Osteoblast (primary cell): ENCODE measurements around the gene PRR5L. TPM values are rescaled to one million over a fixed set of nuclear protein-coding genes. Genes with fewer than 3 reads are reported as not detected.

Experiments
- DNase-seq: peaks from one replicate; pipeline ENCODE4 v3.0.0; 2011; ENCODE audit warnings: low spot score, mixed read lengths; ENCODE audit not compliant: insufficient read length; ENCODE audit errors: missing footprints
- H2AFZ ChIP-seq: 2 replicates; pipeline ENCODE4 v1.6.0; 2011; ENCODE audit warnings: mild to moderate bottlenecking, low read length
- H3K27ac ChIP-seq: 2 replicates; pipeline ENCODE4 v1.5.1; 2011; ENCODE audit warnings: mild to moderate bottlenecking, low read depth, low read length, moderate library complexity
- H3K27me3 ChIP-seq: 2 replicates; pipeline ENCODE4 v1.6.0; 2012; ENCODE audit warnings: mild to moderate bottlenecking, control low read depth, inconsistent platforms, low read length, moderate library complexity; ENCODE audit not compliant: insufficient read depth
- H3K36me3 ChIP-seq: 2 replicates; pipeline ENCODE4 v1.5.1; 2011; ENCODE audit warnings: mild to moderate bottlenecking, low read length, control low read depth, moderate library complexity; ENCODE audit not compliant: insufficient read depth
- H3K4me1 ChIP-seq: 2 replicates; pipeline ENCODE4 v1.5.1; 2011; ENCODE audit warnings: mild to moderate bottlenecking, low read length, control low read depth, moderate library complexity; ENCODE audit not compliant: insufficient read depth
- H3K4me2 ChIP-seq: 2 replicates; pipeline ENCODE4 v1.6.0; 2011; ENCODE audit warnings: mild to moderate bottlenecking, low read length; ENCODE audit not compliant: insufficient read depth
- H3K4me3 ChIP-seq: fragments of 200-600 bp; sonication (generic); 3 replicates; pipeline ENCODE4 v1.5.1; 2012; ENCODE audit warnings: mild to moderate bottlenecking, low read length, inconsistent platforms; ENCODE audit not compliant: insufficient read depth
- H3K79me2 ChIP-seq: 2 replicates; pipeline ENCODE4 v1.6.0; 2012; ENCODE audit warnings: mild to moderate bottlenecking, low read length, control low read depth, inconsistent platforms; ENCODE audit not compliant: insufficient read depth
- H3K9me3 ChIP-seq: 2 replicates; pipeline ENCODE4 v1.5.1; 2011; ENCODE audit warnings: low read depth, low read length, control low read depth
- H4K20me1 ChIP-seq: 2 replicates; pipeline ENCODE4 v1.6.0; 2012; ENCODE audit warnings: mild to moderate bottlenecking, low read length, control low read depth; ENCODE audit not compliant: insufficient read depth
- total RNA-seq: library from RNA; depleted of rRNA; stranded (reverse); fragments of >200 nt; gene quantifications from 2 replicates; pipeline ENCODE4 v1.2.3, GENCODE V29; 2012
- TF ChIP-seq, protein P1 (sequence below): IDR thresholded peaks from 2 replicates; pipeline ENCODE4 v1.5.1; 2011; ENCODE audit warnings: mild to moderate bottlenecking, low read depth, low read length, moderate library complexity; ENCODE audit errors: extremely low read depth

The PRR5L gene
- total RNA-seq, 1 donor: 9.8 TPM

DNA sequence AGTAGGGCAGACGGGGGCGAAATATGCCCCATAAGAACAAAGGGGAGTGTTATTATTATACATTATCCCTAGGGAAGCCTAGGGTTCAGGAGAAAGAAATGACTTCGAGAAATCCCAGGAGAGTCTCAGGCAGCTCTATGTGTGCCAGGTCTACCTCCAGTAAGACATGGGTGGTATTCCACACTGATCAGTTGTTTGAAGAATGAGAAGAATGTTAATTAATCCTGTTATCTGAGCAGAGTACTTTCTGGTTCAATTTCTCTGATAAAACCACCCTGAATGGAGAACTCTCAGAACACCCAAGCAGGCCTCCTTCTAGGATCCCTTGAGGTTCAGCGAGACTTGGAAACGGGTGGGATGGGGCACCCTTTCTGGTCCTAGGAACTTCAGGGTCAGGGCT, 46.2 kb downstream of the PRR5L start:
- H3K9me3 ChIP-seq: no peaks in the 10 kb centered on the region
- peaks cover 16% of the 10 kb centered on the region for H3K27me3 ChIP-seq
- no peak for DNase-seq
- no peak overlapping the region for H2AFZ ChIP-seq
- no peaks in the 10 kb centered on the region for H4K20me1 ChIP-seq
- H3K4me3 ChIP-seq: no peak overlapping the region
- no peak overlapping the region for H3K27ac ChIP-seq
- TF ChIP-seq, protein P1, sequence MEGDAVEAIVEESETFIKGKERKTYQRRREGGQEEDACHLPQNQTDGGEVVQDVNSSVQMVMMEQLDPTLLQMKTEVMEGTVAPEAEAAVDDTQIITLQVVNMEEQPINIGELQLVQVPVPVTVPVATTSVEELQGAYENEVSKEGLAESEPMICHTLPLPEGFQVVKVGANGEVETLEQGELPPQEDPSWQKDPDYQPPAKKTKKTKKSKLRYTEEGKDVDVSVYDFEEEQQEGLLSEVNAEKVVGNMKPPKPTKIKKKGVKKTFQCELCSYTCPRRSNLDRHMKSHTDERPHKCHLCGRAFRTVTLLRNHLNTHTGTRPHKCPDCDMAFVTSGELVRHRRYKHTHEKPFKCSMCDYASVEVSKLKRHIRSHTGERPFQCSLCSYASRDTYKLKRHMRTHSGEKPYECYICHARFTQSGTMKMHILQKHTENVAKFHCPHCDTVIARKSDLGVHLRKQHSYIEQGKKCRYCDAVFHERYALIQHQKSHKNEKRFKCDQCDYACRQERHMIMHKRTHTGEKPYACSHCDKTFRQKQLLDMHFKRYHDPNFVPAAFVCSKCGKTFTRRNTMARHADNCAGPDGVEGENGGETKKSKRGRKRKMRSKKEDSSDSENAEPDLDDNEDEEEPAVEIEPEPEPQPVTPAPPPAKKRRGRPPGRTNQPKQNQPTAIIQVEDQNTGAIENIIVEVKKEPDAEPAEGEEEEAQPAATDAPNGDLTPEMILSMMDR: no peak
- no peaks in the 10 kb centered on the region for H3K4me1 ChIP-seq
- H3K4me2 ChIP-seq: no peak overlapping the region
- H3K79me2 ChIP-seq: no peaks in the 10 kb centered on the region
- H3K36me3 ChIP-seq: no peaks in the 10 kb centered on the region

DNA sequence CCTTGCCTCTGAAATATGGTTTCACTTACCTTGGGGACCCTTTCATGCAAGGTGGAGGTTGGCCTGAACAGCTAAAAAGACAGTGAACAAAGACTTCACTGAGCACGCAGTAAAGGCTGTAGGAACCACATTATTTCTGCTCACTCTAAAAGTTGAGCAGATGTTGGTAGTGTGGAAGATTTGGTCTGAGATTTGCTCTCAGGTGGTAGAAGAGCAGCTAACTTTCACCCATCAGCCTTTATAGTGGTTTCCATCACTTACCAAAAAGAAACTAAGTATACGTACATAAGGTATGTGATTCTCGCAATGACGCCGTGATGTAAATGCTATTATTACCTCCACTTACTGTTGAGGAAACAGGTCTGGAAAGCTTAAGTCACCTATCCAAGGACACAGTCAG, 47.3 kb downstream of the PRR5L start:
- H3K4me1 ChIP-seq: no peaks in the 10 kb centered on the region
- H3K4me3 ChIP-seq: no peak overlapping the region
- H3K36me3 ChIP-seq: no peaks in the 10 kb centered on the region
- no peak overlapping the region for H2AFZ ChIP-seq
- no peaks in the 10 kb centered on the region for H3K79me2 ChIP-seq
- TF ChIP-seq, protein P1: no peak
- no peak for DNase-seq
- H3K4me2 ChIP-seq: no peak overlapping the region
- no peak overlapping the region for H3K27ac ChIP-seq
- peaks cover 16% of the 10 kb centered on the region for H3K27me3 ChIP-seq
- H4K20me1 ChIP-seq: no peaks in the 10 kb centered on the region
- H3K9me3 ChIP-seq: no peaks in the 10 kb centered on the region

DNA sequence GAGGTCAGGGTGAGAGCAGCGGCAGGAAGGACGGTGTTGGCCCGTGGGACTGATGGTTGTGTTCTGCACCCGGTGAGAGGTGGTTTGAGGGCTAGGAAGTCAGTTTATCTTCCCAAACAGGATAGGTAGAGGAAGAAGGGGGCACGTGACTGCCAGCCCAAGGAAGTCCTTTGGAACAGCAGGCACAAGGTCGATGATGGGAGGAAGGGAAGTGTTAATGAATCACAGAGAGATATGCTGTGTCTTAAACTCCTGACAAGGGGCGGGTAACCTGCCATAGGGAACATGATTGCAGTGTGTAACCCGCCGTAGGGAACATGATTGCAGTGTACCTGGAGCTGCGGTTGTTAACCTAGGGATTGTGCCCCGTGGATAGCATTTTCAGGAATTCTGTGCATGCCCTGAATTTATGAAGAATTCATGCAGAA, 49.0 kb downstream of the PRR5L start:
- H4K20me1 ChIP-seq: no peaks in the 10 kb centered on the region
- no peak overlapping the region for H3K4me2 ChIP-seq
- H3K27ac ChIP-seq: no peak overlapping the region
- H3K27me3 ChIP-seq: peaks cover 16% of the 10 kb centered on the region
- no peak overlapping the region for H2AFZ ChIP-seq
- no peaks in the 10 kb centered on the region for H3K4me1 ChIP-seq
- no peak for DNase-seq
- no peaks in the 10 kb centered on the region for H3K36me3 ChIP-seq
- H3K4me3 ChIP-seq: no peak overlapping the region
- TF ChIP-seq, protein P1: no peak
- no peaks in the 10 kb centered on the region for H3K79me2 ChIP-seq
- no peaks in the 10 kb centered on the region for H3K9me3 ChIP-seq

DNA sequence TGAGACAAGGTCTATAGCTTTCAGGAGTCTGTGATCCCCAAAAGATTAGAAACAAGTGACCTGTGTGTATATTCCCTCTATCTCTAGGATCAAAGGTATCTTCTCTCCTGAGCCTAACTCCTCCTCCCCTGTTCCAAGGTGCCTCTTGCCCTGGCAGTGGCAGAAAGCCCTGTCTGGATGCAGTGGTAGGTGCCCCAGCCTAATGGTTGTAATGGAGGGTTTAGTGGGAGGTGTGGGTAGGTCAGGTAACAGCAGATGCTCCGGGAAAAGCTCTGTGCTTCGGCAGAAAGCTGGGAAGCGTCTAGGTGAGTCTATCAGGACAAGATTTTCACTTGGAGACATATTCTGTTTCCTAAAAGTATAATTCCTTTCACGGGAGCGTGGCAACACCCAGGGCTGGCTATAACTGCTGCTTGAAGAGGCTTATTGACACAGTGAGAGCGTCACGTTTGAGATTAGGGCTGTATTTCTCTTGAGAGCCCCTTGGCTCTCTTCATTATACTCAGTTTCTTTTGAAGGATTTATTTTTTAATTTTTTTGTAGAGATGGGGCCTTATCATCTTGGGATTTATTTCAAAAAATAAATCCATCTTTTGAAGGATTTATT, 49.5 kb downstream of the PRR5L start:
- H3K4me3 ChIP-seq: no peak overlapping the region
- H3K27ac ChIP-seq: no peak overlapping the region
- H3K79me2 ChIP-seq: no peaks in the 10 kb centered on the region
- H3K4me2 ChIP-seq: no peak overlapping the region
- DNase-seq: no peak
- TF ChIP-seq, protein P1: no peak
- H3K9me3 ChIP-seq: no peaks in the 10 kb centered on the region
- no peaks in the 10 kb centered on the region for H3K4me1 ChIP-seq
- H3K27me3 ChIP-seq: peaks cover 16% of the 10 kb centered on the region
- H4K20me1 ChIP-seq: no peaks in the 10 kb centered on the region
- no peaks in the 10 kb centered on the region for H3K36me3 ChIP-seq
- no peak overlapping the region for H2AFZ ChIP-seq
